Left cardiac atrium (tissue), 4 donors: ENCODE data around the gene VSIG2. TPM values are rescaled to one million over a fixed set of nuclear protein-coding genes. Genes with fewer than 3 reads are reported as not detected.

Experiments used
- ATAC-seq, 2 donors: fragments of 200-7000 bp; cut with Tn5 transposase; one replicate each; pipeline ENCODE4 v1.9.1; 2020; ENCODE audit warnings: mild to moderate bottlenecking in 2 of 2, moderate library complexity in 2 of 2
- DNase-seq: peaks from one replicate; pipeline ENCODE4 v3.0.0-alpha.2; 2020
- intact Hi-C, 2 donors: fragments of 100-400 bp; cut with DNase I; formaldehyde crosslinking; loops; one replicate each; pipeline versions ENCODE4 v1.14.1 to v1.15.1; 2022 to 2023
- total RNA-seq, 2 donors: library from RNA; stranded (reverse); fragmentation: NEBNext Ultra II Directional; extraction: Animal tissue kit (Norgen Biotek cat#: 25700); gene quantifications; one replicate each; pipeline ENCODE4 v1.2.1, GENCODE V29; 2021
- donor health status: DM: no; HTN: yes; CAD: no.
- donor health status: DM: no; HTN: yes; CAD: no; lungs with severe emphysema.
- donor health status: DM: yes; HTN: yes; CAD: no.
- donor health status: Dilated cardiomyopathy.

The VSIG2 gene
- total RNA-seq, 2 donors from 2014 or later = 0.88 to 1.8 TPM

GRCh38 chr11:124753205-124753604 lies 1.1 kb upstream of the VSIG2 start:
- DNase-seq (no peak), ATAC-seq (no peak)
- intact Hi-C loops = no loop called here

GRCh38 chr11:124752471-124753102 lies 532 bp upstream of the VSIG2 start:
- no peak for ATAC-seq
- intact Hi-C loops = no loop called here
- DNase-seq = no peak

- DNase-seq = no peak
- ATAC-seq = no peak
- intact Hi-C loops = no loop called here
Measured at GRCh38 chr11:124751391-124751740, 689 bp downstream of the VSIG2 start.

GRCh38 chr11:124749912-124750311 lies 2.1 kb downstream of the VSIG2 start:
- intact Hi-C loops = no loop called here
- no peak for ATAC-seq
- DNase-seq = no peak

DNA sequence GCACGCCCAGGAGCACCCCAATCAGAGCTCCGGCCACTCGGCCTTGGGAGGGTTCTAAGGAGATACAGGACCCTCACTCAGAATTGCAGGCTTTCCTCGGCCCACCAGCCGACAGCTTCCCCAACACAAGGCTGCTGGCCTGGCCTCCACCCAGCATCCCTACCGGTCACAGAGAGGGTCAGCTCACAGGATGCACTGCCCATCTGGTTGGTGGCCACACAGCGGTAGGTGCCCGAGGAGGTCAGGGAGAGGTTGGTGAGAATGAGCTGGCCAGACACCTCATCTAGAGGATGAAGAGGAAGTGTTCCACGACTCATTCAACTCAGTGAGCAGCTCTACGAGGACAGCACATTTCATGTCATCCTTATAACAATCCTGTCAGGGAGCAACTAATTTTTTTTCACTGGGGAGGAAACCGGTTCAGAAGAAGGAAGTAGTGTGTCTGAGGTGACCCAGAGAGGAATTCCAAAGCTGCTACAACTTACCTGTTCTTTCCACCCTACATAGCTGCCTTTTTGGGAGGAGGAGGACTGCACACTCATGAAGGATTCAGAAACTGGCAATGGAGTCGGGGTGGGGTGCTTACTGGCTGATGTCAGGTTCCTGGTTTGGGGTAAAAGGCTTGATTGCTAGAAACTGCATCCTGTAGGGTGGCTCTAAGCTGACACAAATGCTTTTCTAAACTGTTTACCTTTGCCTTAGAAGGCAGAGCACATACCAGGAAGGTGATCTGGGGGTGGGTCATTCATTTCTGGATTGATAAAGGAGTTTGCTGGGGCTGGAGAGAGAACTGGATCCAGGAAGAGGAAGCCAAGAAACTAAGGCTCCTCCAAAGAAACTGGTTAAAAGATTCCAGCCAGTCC lies 3.3 kb downstream of the VSIG2 start:
- DNase-seq = peak; percentile 50
- peak in 1 of 2 donors; percentile 2 for ATAC-seq
- intact Hi-C loops = no loop called here

GRCh38 chr11:124748100-124748418 lies 4.0 kb downstream of the VSIG2 start:
- intact Hi-C loops = no loop called here
- ATAC-seq = no peak

GRCh38 chr11:124747406-124748099 lies 4.5 kb downstream of the VSIG2 start:
- intact Hi-C loops = no loop called here
- ATAC-seq (no peak), DNase-seq (no peak)

More at GRCh38 chr11:124748100-124748418, 4.0 kb downstream of the VSIG2 start:
- no peak for DNase-seq

- intact Hi-C loops = no loop called here
- peak; percentile 85 to 89 for ATAC-seq
- DNase-seq = peak; percentile 79
Measured at GRCh38 chr11:124746621-124747243, 5.3 kb downstream of the VSIG2 start.

DNA sequence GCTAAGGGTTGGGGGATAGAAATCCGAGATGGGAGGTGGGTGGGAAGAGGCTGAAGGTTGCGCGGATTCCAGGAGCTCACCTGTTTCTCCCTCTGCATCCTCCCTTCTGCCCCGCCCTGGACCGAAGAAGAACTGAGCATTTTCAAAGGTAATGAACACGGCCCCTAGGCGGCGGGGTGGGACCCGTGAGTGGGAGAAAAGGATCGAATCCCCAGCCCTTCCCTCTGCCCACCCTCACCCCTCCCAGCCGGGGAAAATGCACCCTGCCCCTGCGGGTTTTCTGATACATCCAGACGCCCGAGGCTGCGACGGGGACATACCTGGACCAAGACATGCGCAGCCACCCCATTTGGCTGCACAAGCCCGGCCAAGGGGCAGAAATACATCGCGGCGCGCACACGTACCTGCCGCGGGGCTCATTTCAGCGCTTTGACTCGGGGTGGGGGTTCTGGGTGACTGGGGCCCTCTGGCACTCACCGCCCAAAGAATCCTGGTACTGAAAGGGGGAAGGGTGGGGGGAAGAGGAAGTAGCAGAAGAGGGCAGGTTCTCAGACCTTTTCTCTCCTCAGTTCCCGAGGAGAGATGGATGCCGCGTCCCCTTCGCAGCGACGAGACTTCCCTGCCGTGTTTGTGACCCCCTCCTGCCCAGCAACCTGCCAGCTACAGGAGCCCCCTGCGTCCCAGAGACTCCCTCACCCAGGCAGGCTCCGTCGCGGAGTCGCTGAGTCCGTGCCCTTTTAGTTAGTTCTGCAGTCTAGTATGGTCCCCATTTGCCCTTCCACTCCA lies 6.0 kb downstream of the VSIG2 start:
- peak in 1 of 2 donors; percentile 9 for ATAC-seq
- DNase-seq = no peak
- intact Hi-C loops = no loop called here

- ATAC-seq (no peak), DNase-seq (no peak)
- intact Hi-C loops = no loop called here
Measured at GRCh38 chr11:124745270-124745834, 6.7 kb downstream of the VSIG2 start.

- ATAC-seq (no peak), DNase-seq (no peak)
- intact Hi-C loops = no loop called here
Measured at GRCh38 chr11:124743050-124743449, 9.0 kb downstream of the VSIG2 start.

- DNase-seq = no peak
- intact Hi-C loops = no loop called here
- ATAC-seq = no peak
Measured at GRCh38 chr11:124742555-124742954, 9.5 kb downstream of the VSIG2 start.

DNA sequence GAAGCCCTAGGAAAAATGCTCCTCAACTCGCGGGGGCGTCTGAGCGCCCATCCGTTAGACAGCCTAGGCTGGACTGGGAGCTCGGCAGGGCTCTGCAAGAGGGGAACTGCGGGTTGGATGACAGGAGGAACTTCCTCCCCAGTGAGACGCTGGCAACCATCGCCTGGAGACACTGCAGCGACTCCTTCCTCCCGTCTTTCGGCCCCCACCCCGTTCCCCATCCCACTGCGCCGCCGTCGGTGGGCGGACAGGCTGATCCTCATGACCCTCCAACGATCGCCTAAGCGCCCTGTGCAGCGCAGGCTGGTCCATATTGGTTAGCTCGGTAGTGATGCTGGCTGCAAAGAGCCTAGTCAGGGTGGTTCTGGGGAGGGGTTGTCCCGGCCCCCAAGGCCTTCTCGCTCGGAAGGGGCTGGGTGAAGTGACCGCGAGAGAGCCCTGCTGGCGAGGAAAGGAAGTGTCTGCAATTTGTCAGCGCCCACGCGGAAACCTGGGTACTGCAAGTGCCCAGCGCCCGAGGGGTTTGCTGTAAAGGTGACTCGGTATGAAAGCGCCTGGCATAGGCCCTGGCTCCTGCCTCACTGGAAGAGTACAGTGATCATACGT lies 11.7 kb downstream of the VSIG2 start:
- ATAC-seq = peak; percentile 45 to 57
- intact Hi-C loops = no loop called here
- no peak for DNase-seq

DNA sequence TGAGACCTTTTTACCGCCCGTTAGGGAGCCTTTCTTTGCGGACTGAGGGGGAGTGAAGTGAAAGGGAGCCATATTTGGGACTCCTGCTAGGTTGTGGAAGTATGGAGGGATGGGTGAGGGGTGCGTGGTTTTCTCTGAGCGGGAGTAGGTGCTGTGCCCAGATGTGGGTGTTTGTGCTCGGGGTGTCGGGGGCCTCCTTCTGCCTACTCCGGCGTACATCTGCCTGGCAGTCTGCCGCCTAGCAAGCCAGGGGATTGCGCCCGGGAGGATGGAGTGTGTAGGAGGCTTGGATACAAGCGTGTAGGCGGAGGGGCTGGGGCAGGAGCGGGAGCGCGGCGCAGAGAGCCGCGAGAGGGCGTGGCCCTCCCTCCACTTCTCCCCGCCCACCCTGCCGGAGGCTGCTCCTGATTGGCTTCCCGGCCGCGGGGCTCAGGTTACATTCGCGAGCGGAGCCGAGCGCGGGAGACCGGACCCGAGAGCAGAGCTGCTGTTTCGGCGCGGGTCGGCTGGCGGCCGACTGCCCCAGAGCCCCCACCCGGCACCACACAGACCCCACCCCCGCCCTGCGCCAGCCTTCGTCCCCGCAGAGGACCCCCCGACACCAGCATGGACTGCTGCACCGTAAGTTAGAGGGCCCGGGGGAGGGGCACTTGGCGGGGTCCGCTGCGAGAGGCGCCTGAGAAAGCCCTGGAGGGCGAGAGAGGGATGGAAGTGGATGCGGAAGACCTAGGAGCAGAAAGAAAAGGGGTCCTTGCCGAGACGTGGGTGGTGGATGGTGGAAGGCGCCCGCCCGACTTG lies 12.4 kb downstream of the VSIG2 start, which contains the start of gene NRGN:
TSS of gene NRGN (plus strand) at position 464 of the 798 bp plus-strand sequence. CDS start at position 607, 143 bp downstream.
- intact Hi-C loops = no loop called here
- DNase-seq (peak; percentile 94), ATAC-seq (peak; percentile 99)

GRCh38 chr11:124738713-124739478 lies 13.2 kb downstream of the VSIG2 start:
- no peak for ATAC-seq
- intact Hi-C loops = no loop called here
- DNase-seq = no peak

- intact Hi-C loops = no loop called here
- no peak for DNase-seq
- ATAC-seq = no peak
Measured at GRCh38 chr11:124737638-124738305, 14.3 kb downstream of the VSIG2 start.
